Medulla oblongata (tissue), 1 donor: Measurements from ENCODE around the gene STX17.
"Not testable (repeated sequence)": the region's sequence is repeated elsewhere in the genome, so short reads cannot be mapped to it uniquely, and the experiment has no call there.

Experiments used
- DNase-seq: peaks from one replicate; pipeline ENCODE4 v3.0.0-alpha.2; 2015; ENCODE audit errors: extremely low spot score

Gene STX17

GRCh38 chr9:99906403-99907207 is at the start of gene STX17:
STX17 (plus strand) TSS chr9:99906654; CDS start chr9:99915240, 8,586 bp downstream.
- peak; percentile 81 for DNase-seq

GRCh38 chr9:99857576-99857975 is 48.9 kb upstream of the STX17 start:
- not testable (repeated sequence) for DNase-seq

- DNase-seq, result no peak
These were observed 48.4 kb upstream of the STX17 start for GRCh38 chr9:99858087-99858486.

- DNase-seq, result peak; percentile 11
These were observed 47.0 kb upstream of the STX17 start for GRCh38 chr9:99859243-99859980.

- no peak for DNase-seq
These were observed 46.2 kb upstream of the STX17 start for GRCh38 chr9:99860266-99860665.

GRCh38 chr9:99863955-99864354 is 42.5 kb upstream of the STX17 start:
- no peak for DNase-seq

- DNase-seq, result no peak
These were observed 40.1 kb upstream of the STX17 start for GRCh38 chr9:99866398-99866797.

GRCh38 chr9:99867536-99867935 is 38.9 kb upstream of the STX17 start:
- no peak for DNase-seq

- DNase-seq, result no peak
These were observed 38.5 kb upstream of the STX17 start for GRCh38 chr9:99867968-99868367.

- no peak for DNase-seq
These were observed 37.6 kb upstream of the STX17 start for GRCh38 chr9:99868845-99869244.

GRCh38 chr9:99870126-99870525 is 36.3 kb upstream of the STX17 start:
- no peak for DNase-seq

GRCh38 chr9:99873531-99873930 is 32.9 kb upstream of the STX17 start:
- DNase-seq, result no peak

GRCh38 chr9:99873943-99874584 is 32.4 kb upstream of the STX17 start:
- no peak for DNase-seq

GRCh38 chr9:99876190-99876589 is 30.3 kb upstream of the STX17 start:
- no peak for DNase-seq

- no peak for DNase-seq
These were observed 27.8 kb upstream of the STX17 start for GRCh38 chr9:99878651-99879050.

- DNase-seq, result no peak
These were observed 24.7 kb upstream of the STX17 start for GRCh38 chr9:99881769-99882168.

- no peak for DNase-seq
These were observed 20.7 kb upstream of the STX17 start for GRCh38 chr9:99885747-99886146.

GRCh38 chr9:99889120-99889519 is 17.3 kb upstream of the STX17 start:
- no peak for DNase-seq

- no peak for DNase-seq
These were observed 11.6 kb upstream of the STX17 start for GRCh38 chr9:99894826-99895225.

- DNase-seq, result no peak
These were observed 10.9 kb upstream of the STX17 start for GRCh38 chr9:99895510-99895909.

GRCh38 chr9:99896119-99896518 is 10.3 kb upstream of the STX17 start:
- DNase-seq, result no peak

- DNase-seq, result no peak
These were observed 3.1 kb upstream of the STX17 start for GRCh38 chr9:99903393-99903792.
